Measurements from ENCODE around the gene SORBS1.

DNA sequence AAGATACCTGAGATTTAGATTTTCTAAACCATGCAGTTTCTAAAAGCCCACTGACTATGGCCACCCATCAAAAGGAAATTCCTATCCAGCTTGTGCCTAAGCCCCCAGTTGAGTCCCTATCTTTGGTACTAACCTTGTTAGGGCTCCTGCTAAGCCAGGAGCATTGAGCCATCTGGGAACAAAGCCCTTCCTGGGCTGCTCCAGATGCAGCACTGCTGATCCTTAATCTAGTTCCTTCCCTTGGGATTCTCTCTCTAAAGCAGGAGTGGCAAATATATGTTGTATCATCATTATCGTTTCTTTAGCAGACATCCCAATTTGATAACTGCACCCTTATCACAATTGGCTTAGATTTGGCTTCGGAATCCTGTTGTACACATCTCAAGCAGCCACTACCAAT, 245.7 kb downstream of the SORBS1 start:
- TF ChIP-seq SIN3B (IDR thresholded peaks at IDR 0.05; ENCODE audit: low read depth) (no peak), MAFF (IDR thresholded peaks at IDR 0.05; ENCODE audit: low read length) (no peak)
- TF ChIP-seq, protein P1, sequence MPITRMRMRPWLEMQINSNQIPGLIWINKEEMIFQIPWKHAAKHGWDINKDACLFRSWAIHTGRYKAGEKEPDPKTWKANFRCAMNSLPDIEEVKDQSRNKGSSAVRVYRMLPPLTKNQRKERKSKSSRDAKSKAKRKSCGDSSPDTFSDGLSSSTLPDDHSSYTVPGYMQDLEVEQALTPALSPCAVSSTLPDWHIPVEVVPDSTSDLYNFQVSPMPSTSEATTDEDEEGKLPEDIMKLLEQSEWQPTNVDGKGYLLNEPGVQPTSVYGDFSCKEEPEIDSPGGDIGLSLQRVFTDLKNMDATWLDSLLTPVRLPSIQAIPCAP (CRISPR knock-in tag; IDR thresholded peaks at IDR 0.05; ENCODE audit: borderline replicate concordance), result no peak
